HuH-7 (cell line): ENCODE results near the gene DEFB131A.
"Not testable (repeated sequence)": the region's sequence is repeated elsewhere in the genome, so short reads cannot be mapped to it uniquely, and the experiment has no call there.

ENCODE experiments used
- DNase-seq: peaks from one replicate; pipeline ENCODE4 v3.0.0; 2011; ENCODE audit warnings: low spot score

Gene DEFB131A

DNA sequence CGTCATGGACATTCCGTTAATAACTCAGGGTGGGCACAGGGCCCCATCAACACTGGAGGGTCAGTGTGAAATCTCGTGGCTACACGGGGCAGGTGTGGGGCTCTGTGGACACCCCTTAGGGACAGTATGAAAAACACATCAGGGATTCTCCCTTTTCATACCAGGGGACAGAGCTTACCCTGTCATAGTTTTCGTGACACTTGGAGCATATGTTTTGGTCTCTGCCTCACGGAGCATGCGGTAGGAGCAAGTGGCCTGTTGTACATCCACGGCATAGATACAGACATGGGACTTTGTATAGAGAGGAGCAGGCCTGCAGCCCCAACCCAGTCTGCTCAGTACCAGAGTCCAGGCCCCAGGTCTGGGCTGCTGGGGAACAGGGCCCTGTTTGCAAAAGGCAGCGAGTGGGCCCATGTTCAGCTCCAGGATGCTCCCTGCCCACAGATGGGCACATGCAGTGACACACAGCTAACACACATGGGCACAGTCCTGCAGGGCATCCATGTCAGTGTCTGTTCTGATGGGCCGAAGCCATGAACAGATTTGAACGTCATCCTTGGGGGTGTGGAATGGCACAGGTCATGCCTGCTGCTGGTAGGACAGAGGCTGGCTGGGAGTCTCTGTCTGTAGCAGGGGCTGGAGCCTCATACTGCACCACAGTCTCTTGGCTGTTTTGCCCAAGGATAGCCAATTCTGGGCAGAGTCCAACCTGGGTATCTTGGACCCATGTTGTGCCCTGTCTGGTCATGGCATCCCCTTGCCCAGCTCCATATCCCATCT is 50.2 kb downstream of the DEFB131A start:
- not testable (repeated sequence) for DNase-seq

GRCh38 chr4:9495443-9495842 is 51.2 kb downstream of the DEFB131A start:
- DNase-seq, result not testable (repeated sequence)

- DNase-seq, result not testable (repeated sequence)
Measured at GRCh38 chr4:9497575-9498467, 53.6 kb downstream of the DEFB131A start.

DNA sequence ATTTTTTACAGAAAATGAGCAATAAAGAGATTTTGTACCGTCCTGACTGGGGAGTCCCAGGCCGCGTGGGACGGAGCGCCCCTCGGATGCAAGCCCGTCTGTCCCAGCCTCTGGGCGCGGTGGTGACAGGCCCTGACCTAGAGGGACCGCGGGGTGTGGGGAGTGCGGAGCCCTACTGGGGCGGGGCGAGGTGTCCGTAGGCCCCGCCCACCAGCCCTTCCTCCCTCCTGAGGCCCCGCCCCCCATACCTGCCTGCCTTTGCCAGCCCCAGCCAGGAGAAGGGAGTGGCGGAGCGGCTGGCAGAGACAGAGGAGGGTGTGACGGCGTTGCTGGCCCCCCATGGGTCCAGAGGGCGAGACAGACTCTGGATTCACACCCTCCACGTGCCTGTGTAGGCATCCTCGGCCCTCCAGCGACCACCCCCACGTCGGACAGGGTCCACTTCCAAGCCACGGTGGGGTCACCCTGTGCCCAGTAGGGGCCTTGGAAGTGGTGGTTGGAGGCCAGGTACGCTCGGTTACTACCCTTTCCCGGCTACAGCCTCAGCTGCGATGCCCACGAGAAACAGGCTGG is 54.3 kb downstream of the DEFB131A start:
- DNase-seq, result not testable (repeated sequence)

GRCh38 chr4:9499974-9500487 is 55.8 kb downstream of the DEFB131A start:
- not testable (repeated sequence) for DNase-seq
